Subcutaneous abdominal adipose tissue (tissue), 5 donors: ENCODE measurements around the gene OVCH1.

Experiments used
- H3K27ac ChIP-seq: one replicate; pipeline ENCODE4 v1.7.0; 2013; ENCODE audit warnings: low read depth, mild to moderate bottlenecking, inconsistent platforms, low read length, moderate library complexity
- H3K27me3 ChIP-seq, 5 donors: one replicate each; pipeline ENCODE4 v1.7.0; 2013; ENCODE audit warnings: low read length in 5 of 5, inconsistent platforms in 1 of 5; ENCODE audit not compliant: control insufficient read depth in 5 of 5, insufficient read depth in 4 of 5
- H3K36me3 ChIP-seq, 5 donors: one replicate each; pipeline ENCODE4 v1.7.0; 2013; ENCODE audit warnings: low read length in 5 of 5; ENCODE audit not compliant: control insufficient read depth in 5 of 5, insufficient read depth in 5 of 5
- H3K4me1 ChIP-seq, 5 donors: one replicate each; pipeline ENCODE4 v1.7.0; 2013; ENCODE audit warnings: low read length in 5 of 5, mild to moderate bottlenecking in 3 of 5, moderate library complexity in 1 of 5; ENCODE audit not compliant: control insufficient read depth in 5 of 5, insufficient read depth in 5 of 5
- H3K4me3 ChIP-seq, 5 donors: one replicate each; pipeline ENCODE4 v1.7.0; 2013; ENCODE audit warnings: low read length in 5 of 5, low read depth in 1 of 5
- H3K9ac ChIP-seq, 5 donors: one replicate each; pipeline ENCODE4 v1.7.0; 2013; ENCODE audit warnings: low read length in 5 of 5, mild to moderate bottlenecking in 4 of 5, moderate library complexity in 3 of 5
- H3K9me3 ChIP-seq, 5 donors: one replicate each; pipeline ENCODE4 v1.7.0; 2013; ENCODE audit warnings: low read length in 5 of 5; ENCODE audit not compliant: control insufficient read depth in 5 of 5
- donor health status: healthy.
- donor health status: healthy.
- donor health status: healthy.
- donor health status: healthy.
- donor health status: healthy.

Gene OVCH1

DNA sequence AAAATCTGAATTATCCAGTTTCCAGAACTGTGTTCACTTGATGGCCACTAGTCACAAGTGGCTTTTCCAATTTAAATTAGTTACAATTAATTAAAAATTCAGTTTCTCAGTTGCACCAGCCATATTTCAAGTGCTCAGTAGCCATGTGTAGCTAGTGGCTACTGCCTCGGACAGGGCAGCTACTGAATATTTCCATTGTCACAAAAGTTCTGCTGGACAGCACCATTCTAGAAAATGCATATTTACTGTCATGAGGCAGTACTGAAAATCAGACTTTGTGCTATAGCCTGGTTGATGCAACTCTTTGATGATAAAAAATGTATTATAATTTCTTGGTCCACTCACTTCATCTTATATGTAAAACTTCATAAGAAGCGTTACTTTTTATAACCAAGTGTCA lies 11.5 kb upstream of the OVCH1 start:
- Histone ChIP-seq H3K9me3 (no peaks in the 10 kb centered on the region), H3K4me3 (no peak overlapping the region), H3K4me1 (peaks cover 0 to 27% (median 8%) of the 10 kb centered on the region in 5 donors), H3K27me3 (no peaks in the 10 kb centered on the region), H3K27ac (no peak overlapping the region), H3K36me3 (peaks cover 18 to 34% (median 24%) of the 10 kb centered on the region in 5 donors), H3K9ac (no peak overlapping the region)

GRCh38 chr12:29505122-29505521 lies 7.6 kb upstream of the OVCH1 start:
- H3K4me3 ChIP-seq, result no peak overlapping the region
- H3K9me3 ChIP-seq, result no peaks in the 10 kb centered on the region
- peaks cover 0 to 22% (median 8%) of the 10 kb centered on the region in 5 donors for H3K4me1 ChIP-seq
- no peak overlapping the region for H3K27ac ChIP-seq
- H3K27me3 ChIP-seq, result no peaks in the 10 kb centered on the region
- H3K9ac ChIP-seq, result no peak overlapping the region
- peaks cover 11 to 25% (median 20%) of the 10 kb centered on the region in 5 donors for H3K36me3 ChIP-seq

DNA sequence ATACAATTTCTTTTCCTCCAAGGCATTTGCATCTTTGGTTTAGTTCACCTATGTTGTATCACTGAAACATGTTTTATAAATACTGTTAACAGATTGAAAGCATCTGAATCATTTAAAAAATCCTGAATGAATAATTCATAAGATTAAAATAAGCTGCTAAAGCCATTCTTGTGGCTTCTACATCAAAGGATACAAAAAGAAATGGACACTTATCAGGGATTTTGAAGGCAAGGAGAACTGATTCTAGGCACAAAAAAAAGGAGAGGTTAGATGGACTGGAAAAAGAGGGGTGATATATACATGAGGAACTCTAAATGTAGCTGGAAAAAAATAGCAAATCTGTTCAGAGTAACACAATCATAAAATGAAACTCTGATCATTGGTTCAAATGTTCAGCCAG lies 5.8 kb upstream of the OVCH1 start:
- no peaks in the 10 kb centered on the region for H3K27me3 ChIP-seq
- H3K9me3 ChIP-seq, result no peaks in the 10 kb centered on the region
- no peak overlapping the region for H3K27ac ChIP-seq
- H3K9ac ChIP-seq, result no peak overlapping the region
- H3K4me3 ChIP-seq, result no peak overlapping the region
- H3K36me3 ChIP-seq, result peaks cover 11 to 24% (median 15%) of the 10 kb centered on the region in 5 donors
- H3K4me1 ChIP-seq, result peaks cover 0 to 19% (median 6%) of the 10 kb centered on the region in 5 donors

GRCh38 chr12:29499235-29499634 lies 1.7 kb upstream of the OVCH1 start:
- Histone ChIP-seq H3K36me3 (peaks cover 2 to 12% (median 6%) of the 10 kb centered on the region in 5 donors), H3K4me1 (no peaks in the 10 kb centered on the region), H3K27me3 (no peaks in the 10 kb centered on the region), H3K4me3 (no peak overlapping the region), H3K9ac (no peak overlapping the region), H3K27ac (no peak overlapping the region), H3K9me3 (no peaks in the 10 kb centered on the region)

GRCh38 chr12:29492891-29493290 lies 4.6 kb downstream of the OVCH1 start:
- H3K27ac ChIP-seq, result no peak overlapping the region

DNA sequence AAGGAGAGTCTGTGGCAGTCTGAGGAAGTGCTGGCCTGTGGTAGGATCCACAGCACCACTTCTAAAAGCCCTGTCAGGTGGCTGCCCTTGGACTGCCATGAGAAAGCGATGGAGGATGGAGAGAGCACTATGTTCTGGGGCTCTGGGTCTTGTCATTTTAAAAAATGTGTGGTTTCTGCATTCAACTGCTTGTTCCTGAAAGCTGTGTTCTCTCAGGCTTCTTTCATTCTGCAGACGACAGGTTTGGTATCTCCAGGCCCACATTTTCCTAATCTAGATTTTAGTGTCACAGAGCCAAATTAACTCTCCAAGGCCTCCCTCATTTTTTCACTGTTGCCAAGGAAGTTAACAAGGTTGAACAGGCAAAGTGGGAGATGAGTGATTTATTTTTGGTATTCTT lies 10.5 kb downstream of the OVCH1 start:
- H3K4me3 ChIP-seq, result no peak overlapping the region
- peaks cover 0 to 5% (median 0%) of the 10 kb centered on the region in 5 donors for H3K36me3 ChIP-seq
- no peak overlapping the region for H3K9ac ChIP-seq
- H3K4me1 ChIP-seq, result peaks cover 0 to 4% (median 0%) of the 10 kb centered on the region in 5 donors
- H3K27ac ChIP-seq, result no peak overlapping the region
- H3K9me3 ChIP-seq, result no peaks in the 10 kb centered on the region
- no peaks in the 10 kb centered on the region for H3K27me3 ChIP-seq

More at GRCh38 chr12:29492891-29493290, 4.6 kb downstream of the OVCH1 start:
- Histone ChIP-seq H3K36me3 (peaks cover 0 to 5% (median 0%) of the 10 kb centered on the region in 5 donors), H3K4me1 (peaks cover 0 to 4% (median 0%) of the 10 kb centered on the region in 5 donors), H3K9ac (no peak overlapping the region), H3K4me3 (no peak overlapping the region), H3K9me3 (no peaks in the 10 kb centered on the region), H3K27me3 (no peaks in the 10 kb centered on the region)

GRCh38 chr12:29463198-29463597 lies 34.3 kb downstream of the OVCH1 start:
- Histone ChIP-seq H3K4me1 (no peaks in the 10 kb centered on the region), H3K27me3 (no peaks in the 10 kb centered on the region), H3K27ac (no peak overlapping the region), H3K9ac (no peak overlapping the region), H3K36me3 (peaks cover 0 to 5% (median 0%) of the 10 kb centered on the region in 5 donors), H3K4me3 (no peak overlapping the region), H3K9me3 (no peaks in the 10 kb centered on the region)

- Histone ChIP-seq H3K36me3 (peaks cover 0 to 4% (median 0%) of the 10 kb centered on the region in 5 donors), H3K9ac (no peak overlapping the region), H3K9me3 (no peaks in the 10 kb centered on the region), H3K27ac (no peak overlapping the region), H3K27me3 (no peaks in the 10 kb centered on the region), H3K4me1 (no peaks in the 10 kb centered on the region), H3K4me3 (no peak overlapping the region)
Measured at GRCh38 chr12:29460082-29460481, 37.4 kb downstream of the OVCH1 start.

DNA sequence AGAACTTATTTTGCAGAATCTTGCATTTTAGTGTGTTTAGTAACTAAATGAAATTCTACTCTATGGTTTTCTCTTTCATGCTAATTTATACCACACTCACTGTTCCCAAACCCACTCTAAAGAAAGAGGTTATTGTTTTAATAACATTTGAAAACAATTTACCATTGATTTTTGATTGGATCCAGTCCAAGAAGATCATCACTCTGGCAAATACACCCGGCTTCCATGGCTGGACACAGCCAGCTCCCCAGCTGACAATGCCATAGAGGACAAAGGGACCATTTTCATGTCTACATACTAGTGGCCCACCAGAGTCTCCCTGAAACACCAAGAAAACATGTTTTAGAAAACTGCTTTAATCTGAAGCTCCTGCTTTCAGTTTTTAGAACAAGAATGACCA lies 42.4 kb downstream of the OVCH1 start:
- H3K4me3 ChIP-seq, result no peak overlapping the region
- H3K36me3 ChIP-seq, result peaks cover 0 to 3% (median 0%) of the 10 kb centered on the region in 5 donors
- H3K9ac ChIP-seq, result no peak overlapping the region
- H3K27ac ChIP-seq, result no peak overlapping the region
- H3K9me3 ChIP-seq, result no peaks in the 10 kb centered on the region
- no peaks in the 10 kb centered on the region for H3K4me1 ChIP-seq
- H3K27me3 ChIP-seq, result no peaks in the 10 kb centered on the region

GRCh38 chr12:29451888-29452287 lies 45.6 kb downstream of the OVCH1 start:
- Histone ChIP-seq H3K4me1 (no peaks in the 10 kb centered on the region), H3K9ac (no peak overlapping the region), H3K36me3 (peaks cover 0 to 3% (median 0%) of the 10 kb centered on the region in 5 donors), H3K27ac (no peak overlapping the region), H3K4me3 (no peak overlapping the region), H3K9me3 (no peaks in the 10 kb centered on the region), H3K27me3 (no peaks in the 10 kb centered on the region)

GRCh38 chr12:29448157-29448556 lies 49.3 kb downstream of the OVCH1 start:
- H3K9ac ChIP-seq, result no peak overlapping the region
- no peak overlapping the region for H3K4me3 ChIP-seq
- no peak overlapping the region for H3K27ac ChIP-seq
- no peaks in the 10 kb centered on the region for H3K9me3 ChIP-seq
- H3K27me3 ChIP-seq, result no peaks in the 10 kb centered on the region
- H3K36me3 ChIP-seq, result peaks cover 0 to 3% (median 0%) of the 10 kb centered on the region in 5 donors
- no peaks in the 10 kb centered on the region for H3K4me1 ChIP-seq
